Ascending aorta (tissue), 2 donors: ENCODE measurements around the gene OLFM2. TPM values are rescaled to one million over a fixed set of nuclear protein-coding genes. Genes with fewer than 3 reads are reported as not detected.

Experiments used
- DNase-seq, 2 donors: peaks; one replicate each; pipeline ENCODE4 v3.0.0-alpha.2; 2019; ENCODE audit warnings: low spot score in 2 of 2
- H3K27ac ChIP-seq, 2 donors: fragments of 200-600 bp; sonication (generic); one replicate each; pipeline ENCODE4 v1.5.1; 2016 to 2017; ENCODE audit warnings: mild to moderate bottlenecking in 1 of 2
- H3K27me3 ChIP-seq: fragments of 200-600 bp; sonication (generic); one replicate; pipeline ENCODE4 v1.5.1; 2017
- H3K36me3 ChIP-seq, 2 donors: fragments of 200-600 bp; sonication (generic); one replicate each; pipeline ENCODE4 v1.5.1; 2016
- H3K4me1 ChIP-seq, 2 donors: fragments of 200-600 bp; sonication (generic); one replicate each; pipeline ENCODE4 v1.5.1; 2016 to 2017; ENCODE audit warnings: mild to moderate bottlenecking in 1 of 2
- H3K4me3 ChIP-seq, 2 donors: fragments of 200-600 bp; sonication (generic); one replicate each; pipeline ENCODE4 v1.5.1; 2016 to 2017; ENCODE audit warnings: mild to moderate bottlenecking in 1 of 2
- H3K9me3 ChIP-seq, 2 donors: fragments of 200-600 bp; sonication (generic); one replicate each; pipeline ENCODE4 v1.5.1; 2016
- intact Hi-C: fragments of 100-400 bp; cut with DNase I; formaldehyde crosslinking; loops from one replicate; pipeline ENCODE4 v1.15.1; 2023
- total RNA-seq: library from RNA; depleted of rRNA; stranded (reverse); fragments of >200 nt; gene quantifications from one replicate; pipeline ENCODE4 v1.1.0, GENCODE V29; 2016
- TF ChIP-seq, protein P1 (sequence below), 3 experiments: fragments of 200-600 bp in 2 of 3; fragments of 450-650 bp in 1 of 3; sonication (generic) in 2 of 3; IDR thresholded peaks; one replicate each; pipeline ENCODE4 v1.5.1; 2016 to 2019; ENCODE audit warnings: antibody characterized with exemption in 3 of 3, mild to moderate bottlenecking in 1 of 3, moderate library complexity in 1 of 3

The OLFM2 gene
- total RNA-seq, 1 donor from 2014 or later = 0.96 TPM

DNA sequence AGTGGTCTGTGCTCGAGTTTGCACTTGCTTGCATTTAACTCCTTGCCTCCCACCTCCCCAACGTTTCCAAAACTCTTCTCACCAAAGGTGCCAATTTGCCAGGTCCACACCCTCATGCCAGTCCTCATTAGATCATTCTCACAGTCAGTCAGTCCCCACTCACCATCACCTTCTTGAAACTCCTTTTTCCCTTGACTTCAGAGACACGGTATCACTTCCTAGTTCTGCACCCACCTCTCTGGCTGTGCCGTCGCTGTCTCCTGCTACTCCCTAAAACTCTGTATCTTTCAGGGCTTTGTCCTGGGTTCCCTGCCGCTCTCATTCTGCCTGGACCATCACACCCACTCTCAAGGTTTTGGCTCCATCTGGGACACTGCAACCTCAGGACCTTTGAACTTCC, 19.6 kb downstream of the OLFM2 start:
- intact Hi-C loops = no loop called here
- Histone ChIP-seq H3K27me3 (no peaks in the 10 kb centered on the region), H3K27ac (no peak overlapping the region), H3K4me3 (no peak overlapping the region), H3K9me3 (no peaks in the 10 kb centered on the region), H3K36me3 (no peaks in the 10 kb centered on the region), H3K4me1 (peaks cover 0 to 10% of the 10 kb centered on the region in 2 donors)
- DNase-seq = no peak
- TF ChIP-seq, protein P1, sequence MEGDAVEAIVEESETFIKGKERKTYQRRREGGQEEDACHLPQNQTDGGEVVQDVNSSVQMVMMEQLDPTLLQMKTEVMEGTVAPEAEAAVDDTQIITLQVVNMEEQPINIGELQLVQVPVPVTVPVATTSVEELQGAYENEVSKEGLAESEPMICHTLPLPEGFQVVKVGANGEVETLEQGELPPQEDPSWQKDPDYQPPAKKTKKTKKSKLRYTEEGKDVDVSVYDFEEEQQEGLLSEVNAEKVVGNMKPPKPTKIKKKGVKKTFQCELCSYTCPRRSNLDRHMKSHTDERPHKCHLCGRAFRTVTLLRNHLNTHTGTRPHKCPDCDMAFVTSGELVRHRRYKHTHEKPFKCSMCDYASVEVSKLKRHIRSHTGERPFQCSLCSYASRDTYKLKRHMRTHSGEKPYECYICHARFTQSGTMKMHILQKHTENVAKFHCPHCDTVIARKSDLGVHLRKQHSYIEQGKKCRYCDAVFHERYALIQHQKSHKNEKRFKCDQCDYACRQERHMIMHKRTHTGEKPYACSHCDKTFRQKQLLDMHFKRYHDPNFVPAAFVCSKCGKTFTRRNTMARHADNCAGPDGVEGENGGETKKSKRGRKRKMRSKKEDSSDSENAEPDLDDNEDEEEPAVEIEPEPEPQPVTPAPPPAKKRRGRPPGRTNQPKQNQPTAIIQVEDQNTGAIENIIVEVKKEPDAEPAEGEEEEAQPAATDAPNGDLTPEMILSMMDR (IDR thresholded peaks at IDR 0.05) = no peak

DNA sequence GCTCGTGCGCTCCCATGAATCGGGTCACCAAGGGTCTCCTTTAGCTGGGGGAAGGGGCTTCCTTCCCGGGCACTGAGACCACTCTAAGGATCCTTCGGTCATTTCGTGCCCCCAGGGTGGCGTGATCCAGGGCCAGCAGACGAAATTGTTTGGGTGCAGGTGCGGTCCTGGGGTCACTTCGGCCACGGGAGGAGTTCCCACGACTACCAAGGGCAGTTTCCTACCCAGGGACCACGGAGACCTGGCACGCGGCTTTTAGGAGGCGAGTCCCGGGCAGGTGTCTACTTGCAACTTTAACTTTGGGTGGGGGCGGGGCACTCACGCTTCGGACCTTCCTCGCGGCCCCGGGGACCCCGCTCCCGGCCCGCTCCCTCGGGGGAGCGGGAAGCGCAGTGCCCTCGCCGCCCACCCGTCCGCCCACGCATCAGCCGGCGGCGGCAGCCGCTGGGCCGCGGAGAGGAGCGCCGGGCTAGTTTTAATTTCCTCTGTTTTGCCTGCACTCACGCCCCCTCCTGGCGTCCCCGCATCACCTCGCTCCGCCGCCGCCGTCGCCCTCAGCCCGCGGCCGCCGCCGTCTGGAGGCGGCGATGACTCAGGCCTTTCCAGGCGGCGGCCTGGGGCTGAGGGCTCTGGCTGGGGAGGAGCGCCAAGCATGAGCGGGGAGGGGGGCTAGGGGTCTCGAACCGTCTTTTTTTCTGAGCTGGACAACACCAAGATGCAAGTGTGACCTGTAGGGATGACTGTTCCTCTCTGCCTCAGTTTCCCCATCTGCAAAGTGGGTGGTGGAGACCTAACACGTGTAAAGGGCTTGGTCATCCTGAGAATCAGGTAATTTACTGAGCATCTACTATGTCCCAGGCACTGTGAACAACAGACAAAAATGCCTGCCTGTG, 21.8 kb downstream of the OLFM2 start:
- TF ChIP-seq, protein P1 (IDR thresholded peaks at IDR 0.05) = peak; percentile 41 to 49 (median 48)
- peak overlapping the region; percentile 64 to 74 for H3K4me3 ChIP-seq
- H3K9me3 ChIP-seq = no peaks in the 10 kb centered on the region
- peak; percentile 26 to 83 for DNase-seq
- H3K4me1 ChIP-seq = peaks cover 0 to 10% of the 10 kb centered on the region in 2 donors
- H3K27me3 ChIP-seq = no peaks in the 10 kb centered on the region
- intact Hi-C loops = no loop called here
- H3K27ac ChIP-seq = no peak overlapping the region
- no peaks in the 10 kb centered on the region for H3K36me3 ChIP-seq

DNA sequence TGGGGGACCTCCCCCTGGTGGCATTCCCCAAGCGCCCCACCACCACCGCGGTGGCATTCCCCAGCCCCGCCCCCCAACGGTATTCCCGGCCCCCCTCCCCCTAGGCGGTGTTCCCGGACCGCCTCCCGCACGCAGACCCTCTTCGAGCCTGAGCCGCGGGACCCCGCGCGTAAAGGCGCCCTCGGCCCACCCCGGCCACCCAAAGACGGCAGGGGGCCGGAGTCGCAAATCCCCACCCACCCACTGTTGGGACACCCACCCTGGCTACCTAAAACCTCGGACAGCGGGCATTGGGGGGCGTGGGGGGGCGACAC, 22.4 kb downstream of the OLFM2 start:
- peaks cover 0 to 10% of the 10 kb centered on the region in 2 donors for H3K4me1 ChIP-seq
- H3K27me3 ChIP-seq = no peaks in the 10 kb centered on the region
- intact Hi-C loops = no loop called here
- no peaks in the 10 kb centered on the region for H3K36me3 ChIP-seq
- H3K9me3 ChIP-seq = no peaks in the 10 kb centered on the region
- H3K4me3 ChIP-seq = peak overlapping the region; percentile 64 to 74
- H3K27ac ChIP-seq = no peak overlapping the region
- TF ChIP-seq, protein P1 (IDR thresholded peaks at IDR 0.05) = no peak
- DNase-seq = no peak

DNA sequence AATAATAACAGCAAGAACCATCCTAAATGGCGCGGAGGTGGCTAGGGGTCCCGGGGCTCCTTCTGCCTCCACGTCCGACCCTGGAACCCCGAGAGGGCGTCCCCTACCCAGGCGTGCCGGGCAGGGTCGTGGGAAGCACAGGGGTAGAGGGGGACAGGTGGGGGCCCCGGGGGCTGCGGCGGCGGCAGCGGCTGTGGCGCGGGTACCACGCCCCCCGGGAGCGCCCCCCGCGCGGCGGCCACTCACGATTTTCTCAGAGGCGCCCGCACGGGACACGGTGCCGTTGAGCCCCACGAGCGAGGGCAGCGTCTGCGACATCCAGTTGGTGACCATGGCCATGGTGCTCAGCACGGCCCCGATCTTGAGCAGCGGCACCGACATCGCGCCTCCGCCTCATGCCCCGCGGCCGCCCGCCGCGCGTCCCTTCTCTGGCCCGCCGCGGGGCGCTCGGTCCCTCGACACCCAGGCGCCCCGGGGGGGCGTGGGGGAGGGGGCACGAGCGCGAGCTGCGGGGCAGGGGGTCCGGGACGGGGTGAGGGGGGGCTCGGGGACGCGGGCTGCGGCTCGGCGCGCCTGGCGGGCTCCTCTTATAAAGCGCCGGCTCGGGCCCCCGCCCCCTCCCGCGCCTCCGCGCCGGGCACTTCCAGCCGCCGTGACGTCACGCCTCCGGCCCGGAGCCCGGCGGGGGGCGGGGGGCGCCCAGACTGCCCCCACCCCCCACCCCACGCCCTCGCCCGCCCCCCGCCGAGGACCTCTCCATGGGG, 22.9 kb downstream of the OLFM2 start:
- H3K36me3 ChIP-seq = no peaks in the 10 kb centered on the region
- TF ChIP-seq, protein P1 (IDR thresholded peaks at IDR 0.05) = no peak
- H3K4me3 ChIP-seq = peak overlapping the region; percentile 64 to 74
- no peaks in the 10 kb centered on the region for H3K9me3 ChIP-seq
- peaks cover 0 to 10% of the 10 kb centered on the region in 2 donors for H3K4me1 ChIP-seq
- no peak for DNase-seq
- no peak overlapping the region for H3K27ac ChIP-seq
- H3K27me3 ChIP-seq = no peaks in the 10 kb centered on the region
- intact Hi-C loops = no loop called here

DNA sequence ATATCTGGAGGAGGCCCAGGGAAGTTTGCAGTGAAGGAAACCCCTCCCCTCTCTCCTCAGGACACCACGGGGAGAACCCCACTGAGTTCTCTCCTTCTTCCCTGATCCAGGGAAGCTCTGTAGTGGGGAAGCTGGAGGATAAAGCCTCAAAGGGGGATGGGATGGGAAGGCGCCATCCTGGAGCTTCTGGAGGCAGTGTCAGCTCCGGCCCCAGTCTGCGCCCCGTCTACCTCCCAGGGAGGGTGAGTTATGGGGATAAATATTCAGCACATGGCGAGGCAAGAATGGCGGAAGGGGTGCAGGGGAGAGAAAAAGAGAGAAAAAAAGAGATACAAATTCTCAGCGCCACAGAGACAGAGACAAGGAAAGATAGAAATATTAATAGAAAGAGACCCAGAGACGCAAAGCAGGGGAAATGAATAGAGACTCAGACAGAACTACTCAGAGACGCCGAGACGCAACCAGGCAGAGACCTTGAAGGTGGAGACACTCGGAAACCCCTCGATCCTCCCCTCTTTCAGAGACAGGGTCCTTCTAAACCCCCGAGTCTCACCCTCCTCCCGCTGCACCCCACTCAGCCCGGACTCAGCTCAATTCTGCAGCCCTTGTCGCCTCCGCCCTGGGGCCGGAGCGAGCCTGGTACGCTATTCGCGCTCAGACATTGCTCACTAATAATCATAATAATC, 23.6 kb downstream of the OLFM2 start:
- Histone ChIP-seq H3K36me3 (no peaks in the 10 kb centered on the region), H3K9me3 (no peaks in the 10 kb centered on the region), H3K4me1 (peaks cover 0 to 10% of the 10 kb centered on the region in 2 donors), H3K4me3 (peak overlapping the region in 1 of 2 donors; percentile 74), H3K27me3 (no peaks in the 10 kb centered on the region), H3K27ac (no peak overlapping the region)
- TF ChIP-seq, protein P1 (IDR thresholded peaks at IDR 0.05) = no peak
- no peak for DNase-seq
- intact Hi-C loops = no loop called here
